Esophagus squamous epithelium (tissue), 4 donors: Measurements from ENCODE around the gene KRT80.

ENCODE experiments used
- CTCF ChIP-seq, 6 experiments: fragments of 450-650 bp in 4 of 6; fragments of 200-600 bp in 2 of 6; sonication (generic) in 2 of 6; IDR thresholded peaks; one replicate each; pipeline ENCODE4 v1.5.1; 2016 to 2019; ENCODE audit warnings: antibody characterized with exemption in 6 of 6, mild to moderate bottlenecking in 4 of 6, moderate library complexity in 4 of 6
- POLR2A ChIP-seq, 4 donors: fragments of 450-650 bp; IDR thresholded peaks; one replicate each; pipeline ENCODE4 v1.6.1; 2017; ENCODE audit warnings: antibody characterized with exemption in 4 of 4, mild to moderate bottlenecking in 4 of 4, moderate library complexity in 3 of 4

GRCh38 chr12:52147964-52148463, 43.8 kb downstream of the KRT80 start:
- TF ChIP-seq CTCF (IDR thresholded peaks at IDR 0.05) (no peak), POLR2A (IDR thresholded peaks at IDR 0.05) (no peak)
